ENCODE measurements around the gene ELK4.
"Not testable (repeated sequence)": the region's sequence is repeated elsewhere in the genome, so short reads cannot be mapped to it uniquely, and the experiment has no call there.

ELK4 gene

DNA sequence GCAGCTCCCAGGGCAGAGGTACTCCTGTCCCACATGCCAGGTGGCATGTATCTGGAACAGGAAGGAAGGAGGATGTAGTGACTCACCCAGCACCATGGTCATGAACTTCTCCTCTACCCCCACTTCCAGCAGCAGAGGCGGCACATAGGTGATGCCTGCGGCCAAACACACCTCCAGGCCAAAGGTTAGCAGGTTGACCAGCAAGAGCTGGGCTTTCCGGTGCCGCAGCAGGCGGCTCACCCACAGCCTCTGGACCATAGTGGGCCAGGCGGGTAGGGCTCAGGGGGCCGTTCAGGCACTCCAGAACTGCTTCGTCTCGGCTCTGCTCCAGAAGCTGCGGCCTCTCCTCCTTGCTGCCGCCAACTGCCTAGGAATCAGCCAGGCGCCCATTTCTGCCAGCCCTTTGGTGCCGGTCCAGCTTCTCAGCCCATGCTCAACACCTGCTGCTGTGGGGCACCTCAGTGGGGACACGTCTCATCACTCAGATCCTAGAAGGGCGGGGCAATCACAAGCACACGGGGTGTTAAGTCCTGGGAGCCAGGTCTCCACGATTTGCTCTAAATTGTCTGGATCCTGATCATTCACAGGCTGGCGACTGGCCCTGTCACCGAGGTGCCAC is 32.7 kb upstream of the ELK4 start:
- no peak for DNase-seq (ENCODE audit: low read depth in 2 of 2)

- no peak for DNase-seq (ENCODE audit: low read depth in 2 of 2)
Measured at GRCh38 chr1:205663286-205663936, 31.6 kb upstream of the ELK4 start.

DNA sequence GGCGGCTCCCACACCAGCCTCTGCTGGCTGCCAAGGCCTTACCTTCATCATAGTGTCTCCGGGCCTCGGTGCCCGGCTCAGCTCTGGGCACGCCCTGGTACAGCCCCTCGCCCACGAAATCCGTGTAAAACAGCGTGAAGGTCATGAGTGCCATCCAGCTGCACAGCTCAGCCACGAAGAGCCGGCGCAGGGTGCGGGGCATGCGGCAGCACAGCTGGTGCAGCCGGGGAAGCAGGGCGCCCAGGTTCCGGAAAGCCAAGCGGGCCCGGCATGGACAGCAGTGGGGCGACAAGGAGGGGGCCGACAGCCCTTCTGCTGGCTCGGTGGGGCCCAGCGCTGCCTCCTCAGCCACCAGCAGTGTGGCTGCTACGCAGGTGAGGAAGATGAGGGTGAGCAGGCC is 31.0 kb upstream of the ELK4 start:
- DNase-seq (ENCODE audit: low read depth in 2 of 2), result no peak

- DNase-seq (ENCODE audit: low read depth in 2 of 2), result no peak
Measured at GRCh38 chr1:205662135-205662738, 30.4 kb upstream of the ELK4 start.

DNA sequence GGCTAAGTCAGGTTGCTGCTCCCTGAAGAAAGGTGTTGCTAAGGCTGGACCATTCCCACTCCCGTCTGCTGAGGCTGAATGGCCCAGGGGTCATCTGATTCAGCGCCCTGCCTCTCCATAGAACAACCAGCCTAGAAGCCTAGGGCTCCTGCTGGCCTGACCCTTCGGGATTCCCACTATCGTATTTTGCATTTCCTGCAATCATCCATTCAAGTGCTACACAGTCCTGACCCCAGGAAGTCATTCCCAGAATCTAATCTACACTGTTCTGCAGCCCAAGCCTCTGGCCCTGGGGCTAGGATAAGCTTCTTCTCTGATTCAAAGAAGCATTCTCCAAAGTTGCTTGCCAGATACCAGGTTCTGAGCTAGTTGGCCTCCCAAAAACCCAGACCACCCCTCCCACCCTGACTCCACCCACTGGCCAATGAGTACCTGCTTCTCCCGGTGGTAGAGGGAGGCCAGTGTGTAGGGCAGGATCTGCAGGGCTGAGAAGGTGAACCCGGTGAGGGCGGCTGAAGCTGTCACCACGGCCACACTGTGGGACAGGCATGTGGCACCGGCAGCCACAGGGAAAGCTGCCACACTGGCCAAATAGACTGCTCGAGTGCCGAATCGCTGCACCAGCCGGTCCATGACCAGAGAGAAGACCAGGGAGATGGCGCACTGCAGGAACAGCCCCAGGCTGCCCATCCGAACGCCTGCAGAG is 29.8 kb upstream of the ELK4 start:
- DNase-seq (ENCODE audit: low read depth in 2 of 2), result no peak

DNA sequence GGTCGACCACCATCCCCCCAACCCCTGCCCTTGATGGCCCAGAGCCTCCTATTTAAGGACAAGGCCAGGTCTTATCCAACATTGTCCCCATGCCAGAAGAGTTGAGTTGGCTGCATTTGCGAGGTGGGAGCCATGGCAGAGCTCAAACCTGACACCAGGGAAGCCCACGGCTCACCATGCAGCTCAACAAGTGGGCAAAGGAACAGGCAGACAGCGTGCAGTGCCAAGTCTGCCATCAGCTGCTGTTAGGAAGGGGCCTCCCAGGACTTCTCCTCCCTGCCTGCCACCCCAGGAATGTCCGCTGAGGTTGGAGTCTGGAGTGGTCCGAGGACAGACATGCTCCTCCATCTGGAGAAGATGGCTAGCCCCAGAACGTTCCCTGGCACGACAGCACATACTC is 28.6 kb upstream of the ELK4 start:
- DNase-seq (ENCODE audit: low read depth in 2 of 2), result no peak

DNA sequence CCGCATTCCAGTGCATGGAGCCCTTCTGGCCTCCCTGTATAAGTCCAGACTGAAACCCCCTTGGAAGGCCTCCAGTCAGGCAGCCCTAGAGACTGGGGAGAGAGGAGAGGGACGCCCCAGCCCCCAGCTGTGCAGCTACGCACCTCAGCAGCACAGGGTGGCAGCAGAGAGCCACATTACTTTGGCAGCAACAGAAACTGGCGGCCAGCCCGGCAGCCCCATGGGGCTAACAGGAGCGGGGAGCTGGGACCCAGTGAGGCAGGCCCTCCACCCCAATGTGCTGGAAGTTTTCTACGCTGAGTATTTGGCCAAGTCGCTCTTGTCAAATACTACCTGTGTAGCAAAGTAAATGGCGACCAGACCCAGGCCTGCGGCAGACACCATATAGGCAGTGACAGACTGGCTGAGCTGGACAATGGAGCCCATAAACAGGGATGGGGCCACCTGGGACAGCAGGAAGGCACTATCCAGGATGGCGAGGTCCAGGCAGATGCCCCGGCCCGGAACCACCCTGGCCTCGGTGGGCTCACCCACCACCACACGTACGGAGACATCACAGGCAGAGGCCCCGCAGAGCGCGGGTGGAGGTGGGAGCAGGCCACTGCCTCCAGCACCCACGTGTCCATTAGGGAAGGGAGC is 27.3 kb upstream of the ELK4 start:
- DNase-seq (ENCODE audit: low read depth in 2 of 2), result peak; percentile 43 to 56

- DNase-seq (ENCODE audit: low read depth in 2 of 2), result no peak
Measured at GRCh38 chr1:205656236-205656635, 24.4 kb upstream of the ELK4 start.

- no peak for DNase-seq (ENCODE audit: low read depth in 2 of 2)
Measured at GRCh38 chr1:205652984-205653383, 21.2 kb upstream of the ELK4 start.

DNA sequence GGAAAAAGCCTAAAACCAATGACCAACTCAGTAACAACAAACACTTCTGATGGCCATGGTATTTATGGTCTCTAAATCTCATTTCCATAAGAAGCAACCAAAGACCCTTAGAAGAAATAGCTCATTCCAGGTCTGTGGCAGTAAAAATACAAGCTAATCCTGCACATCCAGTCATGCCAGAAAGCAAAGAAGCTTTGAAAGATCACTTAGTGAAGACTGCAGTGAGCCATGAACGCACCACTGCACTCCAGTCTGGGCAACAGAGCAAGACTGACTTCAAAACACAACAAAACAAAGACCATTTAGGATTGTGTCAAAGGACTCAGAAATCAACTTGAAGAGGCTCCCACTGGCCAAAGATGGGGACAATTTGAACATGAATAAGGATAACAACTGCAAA is 18.4 kb upstream of the ELK4 start:
- DNase-seq (ENCODE audit: low read depth in 2 of 2), result no peak

DNA sequence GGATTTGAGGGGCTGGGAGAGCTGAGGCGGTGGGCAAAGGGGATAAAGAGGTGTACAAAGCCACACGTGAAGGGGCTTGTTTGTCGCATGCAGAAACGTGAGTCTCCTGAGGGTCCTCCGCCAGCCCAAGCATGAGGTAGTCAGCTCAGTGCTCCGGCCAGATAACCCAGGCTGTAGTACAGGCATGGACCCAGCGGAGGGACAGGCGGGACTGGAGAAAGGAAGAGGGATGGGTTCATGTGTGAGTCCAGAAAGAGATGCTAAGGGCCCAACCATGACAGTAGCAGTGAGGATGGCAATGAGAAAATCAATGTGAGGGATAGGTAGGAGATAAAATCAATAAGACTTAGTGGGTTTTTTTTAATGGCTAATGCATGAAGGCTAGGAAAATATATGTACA is 13.7 kb upstream of the ELK4 start:
- DNase-seq (ENCODE audit: low read depth in 2 of 2), result no peak

DNA sequence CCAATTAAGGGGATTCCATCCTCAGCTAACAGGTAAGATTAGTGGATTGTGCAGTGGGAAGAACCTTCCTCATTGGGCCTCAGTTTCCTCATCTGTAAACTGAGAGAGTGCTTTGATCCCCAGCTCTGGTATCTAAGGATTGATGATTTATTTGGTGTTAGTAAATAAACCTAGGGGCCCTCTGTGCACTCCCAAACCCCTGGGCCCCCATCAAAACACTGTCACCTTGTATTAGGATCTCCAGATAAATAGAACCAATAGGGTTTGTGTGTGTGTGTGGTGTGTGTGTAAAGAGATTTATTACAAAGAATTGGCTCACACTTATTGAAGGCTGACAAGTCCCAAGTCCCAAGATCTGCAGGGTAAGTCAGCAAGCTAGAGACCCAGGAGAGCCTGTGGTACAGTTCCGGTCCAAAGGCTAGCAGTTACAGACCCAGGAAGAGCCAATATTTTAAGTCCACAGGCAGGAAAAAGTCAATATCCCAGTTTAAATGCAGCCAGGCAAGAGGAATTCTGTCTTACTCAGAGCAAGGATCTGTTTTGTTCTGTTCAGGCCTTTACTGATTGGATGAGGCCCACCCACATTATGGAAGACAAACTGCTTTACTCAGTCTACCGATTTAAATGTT is 11.0 kb upstream of the ELK4 start:
- DNase-seq (ENCODE audit: low read depth in 2 of 2), result no peak

DNA sequence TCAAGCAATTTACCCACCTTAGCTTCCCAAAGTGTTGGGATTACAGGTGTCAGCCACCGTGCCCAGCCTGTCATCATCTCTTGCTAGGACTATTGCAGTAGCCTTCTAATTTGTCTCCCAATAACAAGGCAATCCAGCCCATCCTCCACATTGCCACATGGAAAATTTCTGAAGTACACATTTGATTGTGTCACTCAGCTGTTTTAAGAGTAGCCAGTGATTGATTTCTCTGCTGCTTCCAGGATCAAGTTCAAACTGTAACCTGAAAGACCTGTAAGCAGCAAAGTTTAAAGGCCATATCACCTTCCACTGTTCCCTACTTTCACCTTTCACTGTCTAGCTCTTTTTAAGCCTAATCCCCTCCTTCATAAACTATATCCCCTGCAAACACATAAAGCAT is 7.8 kb upstream of the ELK4 start:
- no peak for DNase-seq (ENCODE audit: low read depth in 2 of 2)

DNA sequence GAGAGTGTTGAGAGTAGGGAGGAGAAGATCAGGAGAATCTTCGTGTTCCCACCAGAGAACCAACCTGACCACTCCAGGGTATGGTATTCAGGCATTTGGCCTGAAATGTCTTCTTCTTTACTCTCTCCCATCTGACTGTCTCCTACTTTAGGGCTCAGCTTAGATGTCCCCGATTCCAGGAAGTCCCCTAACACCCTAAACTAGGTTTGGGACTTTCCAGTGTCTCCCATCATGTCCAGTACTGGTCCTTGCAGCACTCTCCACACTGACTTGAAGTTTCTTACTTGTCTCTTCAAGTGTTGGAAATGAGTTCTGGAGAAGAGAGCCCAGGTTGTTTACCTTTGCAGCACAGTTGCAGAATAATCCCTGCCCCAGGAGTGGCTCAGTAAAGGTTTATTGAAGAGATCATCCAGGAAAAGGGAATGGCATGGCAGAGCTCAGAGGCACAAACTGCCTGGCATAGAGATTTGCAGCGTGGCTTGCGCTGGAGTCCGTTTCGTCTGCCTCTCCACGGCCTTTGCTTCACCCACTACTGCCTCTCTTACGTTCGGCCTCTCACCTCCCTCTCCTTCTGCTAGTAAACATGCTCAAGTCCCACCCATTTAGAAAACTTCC is 6.2 kb upstream of the ELK4 start:
- DNase-seq (ENCODE audit: low read depth in 2 of 2), result no peak

DNA sequence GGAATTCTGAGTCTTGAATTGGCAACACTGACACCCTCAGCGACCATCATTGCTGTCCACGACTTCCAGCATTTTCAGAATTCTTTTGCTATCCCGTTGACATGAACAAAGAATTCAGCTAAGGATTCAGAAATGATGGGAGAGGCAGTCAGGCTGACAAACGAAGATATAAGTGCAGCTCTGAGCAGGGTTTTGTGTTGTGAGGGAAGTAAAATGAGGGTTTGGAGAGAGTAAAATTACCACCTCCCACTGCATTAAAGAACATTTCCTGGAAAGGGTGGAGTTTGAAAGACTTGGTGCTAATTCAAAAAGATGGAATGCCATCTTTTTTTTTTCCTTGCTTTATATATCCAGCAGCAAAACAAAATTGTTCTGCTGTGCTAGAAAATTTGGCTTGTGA is 4.9 kb upstream of the ELK4 start:
- DNase-seq (ENCODE audit: low read depth in 2 of 2), result no peak

GRCh38 chr1:205636138-205636530 is 4.3 kb upstream of the ELK4 start:
- DNase-seq (ENCODE audit: low read depth in 2 of 2), result not testable (repeated sequence)

DNA sequence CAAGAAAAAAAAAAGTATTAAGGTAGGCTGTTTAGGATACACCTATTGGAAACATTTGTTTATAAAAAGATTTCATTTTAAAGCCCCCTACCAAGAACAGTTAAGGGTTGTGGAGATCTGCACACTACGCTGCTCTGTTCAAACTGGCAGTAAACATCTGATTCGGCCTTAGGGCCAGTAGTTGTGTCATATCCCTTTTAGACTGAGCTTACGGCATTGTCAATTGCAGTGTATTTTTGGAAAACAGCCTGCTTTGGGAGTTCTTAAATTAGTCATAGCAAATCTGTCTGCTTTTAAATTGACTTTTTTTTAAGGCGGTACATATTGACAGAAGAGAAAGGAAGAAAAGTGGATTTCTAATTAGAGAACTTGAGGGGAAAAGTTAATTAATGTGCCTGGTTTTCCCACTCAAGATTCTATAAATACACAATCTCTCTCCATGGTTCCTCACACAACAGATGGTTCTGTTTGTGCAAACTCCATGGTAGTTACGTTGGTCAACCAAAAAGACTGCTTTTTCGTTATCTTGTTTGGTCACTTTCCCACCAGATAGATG is 1.7 kb upstream of the ELK4 start:
- no peak for DNase-seq (ENCODE audit: low read depth in 2 of 2)

DNA sequence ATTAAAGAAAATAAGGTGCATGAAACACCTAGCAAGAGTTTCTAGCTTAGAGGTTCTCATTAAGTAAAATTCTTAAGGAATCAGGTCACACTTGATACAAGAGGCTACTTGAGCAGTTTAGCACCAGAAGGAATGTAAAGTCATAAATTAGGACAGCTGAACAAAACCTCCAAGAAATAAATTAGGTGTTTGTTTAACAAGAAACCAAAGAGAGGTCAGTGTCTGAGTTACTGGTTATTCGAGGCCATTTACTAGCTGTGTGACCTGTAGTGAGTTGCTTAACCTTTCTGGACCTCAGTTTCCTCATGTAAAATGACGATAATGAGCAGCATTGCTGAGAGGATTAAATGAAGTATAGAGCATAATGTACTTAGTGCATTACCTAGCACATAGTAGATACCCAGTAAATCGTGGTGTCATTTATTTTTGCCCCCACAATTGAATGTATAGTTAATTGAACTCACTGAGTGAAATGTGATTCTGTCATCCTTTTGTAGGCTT is 908 bp upstream of the ELK4 start:
- no peak for DNase-seq (ENCODE audit: low read depth in 2 of 2)

- DNase-seq (ENCODE audit: low read depth in 2 of 2), result peak; percentile 74 to 78
Measured at GRCh38 chr1:205631010-205631767, 622 bp downstream of the ELK4 start.

DNA sequence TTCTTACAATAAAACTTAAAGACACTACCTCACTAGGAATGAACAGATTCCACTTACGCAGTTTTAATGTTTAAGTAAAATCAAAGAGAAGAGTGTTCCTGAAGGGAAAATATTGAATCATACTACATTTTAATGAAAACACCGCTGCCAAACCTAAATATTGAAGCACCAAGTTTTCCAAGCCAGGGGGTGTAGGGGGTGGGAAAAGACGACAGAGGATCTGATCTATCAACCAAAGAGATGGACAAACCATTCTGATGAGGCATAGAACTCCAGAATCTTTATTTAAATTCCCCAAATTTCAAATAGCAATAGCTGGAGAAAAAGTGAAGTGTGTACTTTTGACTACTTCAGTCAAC is 1.2 kb downstream of the ELK4 start:
- no peak for DNase-seq (ENCODE audit: low read depth in 2 of 2)
